CD14-positive monocyte (primary cell): ENCODE results near the gene SMG6. TPM values are rescaled to one million over a fixed set of nuclear protein-coding genes. Genes with fewer than 3 reads are reported as not detected.

Experiments used
- DNase-seq, 3 donors: peaks; one replicate each; pipeline ENCODE4 v3.0.0-alpha.2; 2011 to 2022
- H2AFZ ChIP-seq: 2 replicates; pipeline ENCODE4 v1.6.0; 2012; ENCODE audit warnings: mild to moderate bottlenecking, low read depth, low read length, inconsistent platforms; ENCODE audit not compliant: insufficient read depth, poor library complexity, severe bottlenecking
- H3K27ac ChIP-seq, 2 donors: 1 replicate in 1 of 2; 2 replicates in 1 of 2; pipeline ENCODE4 v1.5.1; 2012 to 2013; ENCODE audit warnings: low read length in 2 of 2, control low read depth in 1 of 2, inconsistent platforms in 1 of 2, low read depth in 1 of 2, mild to moderate bottlenecking in 1 of 2
- H3K27me3 ChIP-seq, 2 donors: one replicate each; pipeline versions ENCODE4 v1.6.0 to v1.6.1; 2011 to 2013; ENCODE audit warnings: low read length in 2 of 2; ENCODE audit not compliant: control insufficient read depth in 2 of 2, insufficient read depth in 2 of 2
- H3K36me3 ChIP-seq, 2 donors: replicated peaks in 1 of 2; 1 replicate in 1 of 2; 2 replicates in 1 of 2; pipeline versions ENCODE4 v1.5.1 to v1.6.1; 2012 to 2013; ENCODE audit warnings: low read length in 2 of 2, control low read depth in 1 of 2, inconsistent platforms in 1 of 2, mild to moderate bottlenecking in 1 of 2; ENCODE audit not compliant: insufficient read depth in 2 of 2, control insufficient read depth in 1 of 2
- H3K4me1 ChIP-seq, 2 donors: 1 replicate in 1 of 2; 2 replicates in 1 of 2; pipeline versions ENCODE4 v1.5.1 to v1.6.1; 2012 to 2013; ENCODE audit warnings: low read length in 2 of 2, control low read depth in 1 of 2, inconsistent platforms in 1 of 2, mild to moderate bottlenecking in 1 of 2, moderate library complexity in 1 of 2; ENCODE audit not compliant: insufficient read depth in 2 of 2, control insufficient read depth in 1 of 2
- H3K4me2 ChIP-seq: replicated peaks from 2 replicates; pipeline ENCODE3; 2012; ENCODE audit warnings: low read length, moderate library complexity, mild to moderate bottlenecking; ENCODE audit not compliant: poor library complexity, severe bottlenecking; ENCODE audit errors: extremely low read depth
- H3K4me3 ChIP-seq, 3 experiments: fragments of 200-600 bp in 1 of 3; sonication (generic) in 1 of 3; replicated peaks in 1 of 3; 1 replicate in 2 of 3; 2 replicates in 1 of 3; pipeline ENCODE4 v1.5.1; 2011 to 2013; ENCODE audit warnings: low read length in 3 of 3, mild to moderate bottlenecking in 3 of 3, control low read depth in 2 of 3, low read depth in 2 of 3, inconsistent platforms in 1 of 3, moderate library complexity in 1 of 3
- H3K79me2 ChIP-seq: 2 replicates; pipeline ENCODE4 v1.6.0; 2012; ENCODE audit warnings: mild to moderate bottlenecking, control low read depth, inconsistent platforms, low read length, moderate library complexity; ENCODE audit not compliant: insufficient read depth
- H3K9ac ChIP-seq: 2 replicates; pipeline ENCODE4 v1.6.0; 2017; ENCODE audit warnings: low read length, mild to moderate bottlenecking; ENCODE audit not compliant: insufficient read depth, poor library complexity, severe bottlenecking
- H3K9me3 ChIP-seq, 2 donors: replicated peaks in 1 of 2; 1 replicate in 1 of 2; 2 replicates in 1 of 2; pipeline versions ENCODE4 v1.5.1 to v1.6.1; 2012 to 2013; ENCODE audit warnings: low read length in 2 of 2, control low read depth in 1 of 2; ENCODE audit not compliant: control insufficient read depth in 1 of 2, insufficient read depth in 1 of 2
- H4K20me1 ChIP-seq: 2 replicates; pipeline ENCODE4 v1.6.0; 2012; ENCODE audit warnings: mild to moderate bottlenecking, low read length, control low read depth, moderate library complexity; ENCODE audit not compliant: insufficient read depth
- H3K27ac Mint-ChIP-seq, 7 donors: one replicate each; pipeline ENCODE4 v1.8.0; 2020; ENCODE audit warnings: mild to moderate bottlenecking in 7 of 7, mixed read lengths in 7 of 7, moderate library complexity in 6 of 7, inconsistent platforms in 2 of 7
- H3K27me3 Mint-ChIP-seq, 3 donors: one replicate each; pipeline ENCODE4 v1.8.0; 2021 to 2022; ENCODE audit warnings: low read depth in 3 of 3, mild to moderate bottlenecking in 3 of 3, mixed read lengths in 3 of 3, moderate library complexity in 3 of 3, inconsistent platforms in 1 of 3
- H3K36me3 Mint-ChIP-seq, 2 donors: one replicate each; pipeline ENCODE4 v1.8.0; 2020; ENCODE audit warnings: mixed read lengths in 2 of 2, inconsistent platforms in 1 of 2, mild to moderate bottlenecking in 1 of 2
- H3K4me1 Mint-ChIP-seq: one replicate; pipeline ENCODE4 v1.8.0; 2020; ENCODE audit warnings: mild to moderate bottlenecking, mixed read lengths
- H3K4me3 Mint-ChIP-seq, 2 donors: one replicate each; pipeline ENCODE4 v1.8.0; 2020; ENCODE audit warnings: mild to moderate bottlenecking in 2 of 2, mixed read lengths in 2 of 2, moderate library complexity in 1 of 2
- H3K9me3 Mint-ChIP-seq, 7 donors: one replicate each; pipeline ENCODE4 v1.8.0; 2020 to 2022; ENCODE audit warnings: mixed read lengths in 7 of 7, mild to moderate bottlenecking in 6 of 7, moderate library complexity in 6 of 7, inconsistent platforms in 2 of 7
- CTCF ChIP-seq: fragments of 200-600 bp; IDR thresholded peaks from one replicate; pipeline ENCODE4 v1.8.0; 2022; ENCODE audit warnings: antibody characterized with exemption, mild to moderate bottlenecking
- WGBS: methylation state at CpG from one replicate; pipeline ENCODE4 v1.1.5; 2013; ENCODE audit warnings: missing lambda C conversion rate; ENCODE audit not compliant: insufficient coverage; 5-methylcytosine and 5-hydroxymethylcytosine counted together
- intact Hi-C, 2 donors: fragments of 100-400 bp; cut with micrococcal nuclease; formaldehyde crosslinking; loops; one replicate each; pipeline versions ENCODE4 v1.15.0 to v1.15.1; 2023
- polyA plus RNA-seq, 3 donors: library from polyadenylated mRNA; depleted of rRNA in 1 of 3; unstranded in 2 of 3; stranded (reverse) in 1 of 3; fragments of 300-500 nt in 2 of 3; fragments of >200 nt in 1 of 3; fragmentation: Illumina TruSeq in 2 of 3; gene quantifications; 1 replicate in 2 of 3; 2 replicates in 1 of 3; pipeline ENCODE4 v1.2.3, GENCODE V29; 2012 to 2021

SMG6 gene
- polyA plus RNA-seq, 3 donors, result 0.67 to 7.1 (median 1.1) TPM

- Mint-ChIP-seq H3K9me3 (no peaks in the 10 kb centered on the region), H3K27ac (no peak overlapping the region), H3K27me3 (peaks cover 0 to 4% (median 0%) of the 10 kb centered on the region in 3 donors), H3K36me3 (peaks cover 62 to 69% of the 10 kb centered on the region in 2 donors), H3K4me1 (no peaks in the 10 kb centered on the region), H3K4me3 (no peak overlapping the region)
- Histone ChIP-seq H3K4me2 (no peak overlapping the region), H3K27ac (no peak overlapping the region), H3K9me3 (no peaks in the 10 kb centered on the region), H3K36me3 (peaks cover 30 to 72% of the 10 kb centered on the region in 2 donors), H3K4me3 (no peak overlapping the region), H3K4me1 (no peaks in the 10 kb centered on the region), H3K27me3 (no peaks in the 10 kb centered on the region), H3K9ac (no peak overlapping the region), H4K20me1 (peaks cover 14% of the 10 kb centered on the region), H2AFZ (no peak overlapping the region), H3K79me2 (no peaks in the 10 kb centered on the region)
- 92% methylated on average over 6 of the region's 13 CpGs for WGBS
- DNase-seq, result no peak
- intact Hi-C loops, result loop anchor here (5.0 to 10.0 kb wide), 2 partner anchors 83 to 336 kb away; no protein-coding TSS in a partner anchor
- TF ChIP-seq CTCF, result no peak
These were observed 63.0 kb downstream of the SMG6 start for GRCh38 chr17:2240541-2240940.

GRCh38 chr17:2239882-2240430 lies 63.6 kb downstream of the SMG6 start:
- no peak overlapping the region for H3K4me3 ChIP-seq
- H3K9ac ChIP-seq, result no peak overlapping the region
- intact Hi-C loops, result loop anchor here (5.0 to 10.0 kb wide), 2 partner anchors 83 to 335 kb away; no protein-coding TSS in a partner anchor
- WGBS, result 94% methylated on average over 8 of the region's 10 CpGs
- no peaks in the 10 kb centered on the region for H3K4me1 Mint-ChIP-seq
- H3K36me3 ChIP-seq, result peaks cover 35 to 77% of the 10 kb centered on the region in 2 donors
- no peaks in the 10 kb centered on the region for H3K79me2 ChIP-seq
- DNase-seq, result no peak
- no peak overlapping the region for H2AFZ ChIP-seq
- peaks cover 68 to 74% of the 10 kb centered on the region in 2 donors for H3K36me3 Mint-ChIP-seq
- H3K27me3 ChIP-seq, result no peaks in the 10 kb centered on the region
- H3K27me3 Mint-ChIP-seq, result peaks cover 0 to 4% (median 0%) of the 10 kb centered on the region in 3 donors
- H3K27ac ChIP-seq, result no peak overlapping the region
- no peak overlapping the region for H3K27ac Mint-ChIP-seq
- H3K4me2 ChIP-seq, result no peak overlapping the region
- TF ChIP-seq CTCF, result no peak
- no peak overlapping the region for H3K4me3 Mint-ChIP-seq
- H4K20me1 ChIP-seq, result peaks cover 14% of the 10 kb centered on the region
- H3K4me1 ChIP-seq, result no peaks in the 10 kb centered on the region
- H3K9me3 ChIP-seq, result no peaks in the 10 kb centered on the region
- no peaks in the 10 kb centered on the region for H3K9me3 Mint-ChIP-seq
